Activated T-helper 1 cell treated with anti-CD3 and anti-CD28 coated beads, Interleukin-2, amount 50 U/mL, for 16 hours (primary cell): Measurements from ENCODE around the gene EDC3.
"Not testable (repeated sequence)": the region's sequence is repeated elsewhere in the genome, so short reads cannot be mapped to it uniquely, and the experiment has no call there.

Experiments
- DNase-seq, 2 donors: peaks; one replicate each; pipeline ENCODE4 v3.0.0-alpha.2; 2020; ENCODE audit warnings: low read depth in 1 of 2, low spot score in 1 of 2

The EDC3 gene

DNA sequence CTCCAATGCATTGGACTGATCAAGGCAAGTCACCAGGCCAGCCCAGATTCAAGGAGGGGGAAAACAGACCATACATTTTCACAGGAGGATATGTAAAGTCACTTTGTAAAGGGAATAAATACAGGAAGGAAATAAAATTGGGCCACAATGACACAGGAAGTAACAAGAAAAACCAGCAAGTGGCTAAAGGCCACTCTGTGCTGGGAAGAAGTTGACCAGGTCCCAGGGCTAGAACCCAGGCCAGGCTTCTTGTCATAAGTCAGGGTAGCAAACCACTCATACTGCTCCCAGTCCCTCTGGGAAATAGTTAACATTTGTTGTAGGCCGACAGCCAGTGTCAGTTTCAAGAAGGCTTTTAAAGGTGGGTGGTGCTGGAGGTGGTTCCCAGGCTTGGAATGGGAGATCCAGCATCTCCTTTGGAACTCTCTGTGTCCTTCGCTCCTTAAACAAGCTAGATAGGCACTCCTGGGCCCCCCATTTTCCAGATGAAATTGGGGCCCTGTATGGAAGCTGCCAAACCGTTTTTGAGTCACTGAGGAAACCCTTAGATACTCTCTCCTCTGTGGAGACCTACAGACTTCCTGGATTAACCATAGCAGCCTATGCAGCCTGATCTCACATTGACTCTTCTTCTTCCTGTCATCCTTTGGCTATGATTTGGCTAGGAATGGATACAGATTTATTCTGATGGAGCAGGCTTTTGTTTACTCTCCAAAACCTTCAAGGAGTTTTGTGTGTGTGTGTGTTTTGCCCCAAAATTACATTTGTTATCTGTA, 14.7 kb upstream of the EDC3 start:
- no peak for DNase-seq

- no peak for DNase-seq
These were observed 14.1 kb upstream of the EDC3 start for GRCh38 chr15:74709892-74710291.

DNA sequence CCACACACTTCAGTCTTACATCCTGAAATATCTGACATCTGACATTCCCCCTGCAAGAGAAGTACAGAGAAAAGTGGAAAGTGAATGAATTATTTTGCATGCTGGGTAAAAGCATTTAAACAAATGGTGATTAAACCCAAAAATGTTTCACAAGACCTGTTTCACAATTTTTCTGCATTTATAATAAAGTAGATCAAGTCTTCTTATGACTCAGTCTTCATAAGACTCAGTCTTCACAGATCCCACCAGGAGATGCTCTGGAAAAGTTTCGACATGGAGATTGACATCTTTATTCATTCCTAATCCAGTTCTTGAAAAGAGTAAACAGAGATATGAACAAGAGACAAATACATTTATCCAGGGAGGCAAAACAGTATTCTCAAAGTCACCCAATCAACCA, 13.2 kb upstream of the EDC3 start:
- no peak for DNase-seq

- no peak for DNase-seq
These were observed 984 bp upstream of the EDC3 start for GRCh38 chr15:74696808-74697207.

DNA sequence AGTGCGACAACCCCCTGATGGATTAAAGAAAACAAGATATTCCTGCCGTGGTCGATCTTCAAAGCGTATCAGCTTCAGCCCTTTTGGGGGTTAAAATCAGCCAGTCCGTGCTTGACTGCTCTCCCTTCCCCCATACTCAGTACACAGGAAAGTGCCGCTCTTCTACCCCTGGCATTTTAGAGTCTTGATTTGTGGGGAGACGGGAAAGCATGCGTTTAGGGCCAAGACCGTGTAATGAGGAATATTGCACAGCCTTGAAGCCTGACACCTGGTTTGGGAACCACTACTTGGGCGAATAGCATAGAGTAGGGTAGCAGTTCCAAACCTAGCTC, 540 bp upstream of the EDC3 start:
- DNase-seq, result no peak

- no peak for DNase-seq
These were observed 3.5 kb downstream of the EDC3 start for GRCh38 chr15:74692327-74692726.

GRCh38 chr15:74683758-74684157, 12.1 kb downstream of the EDC3 start:
- no peak for DNase-seq

DNA sequence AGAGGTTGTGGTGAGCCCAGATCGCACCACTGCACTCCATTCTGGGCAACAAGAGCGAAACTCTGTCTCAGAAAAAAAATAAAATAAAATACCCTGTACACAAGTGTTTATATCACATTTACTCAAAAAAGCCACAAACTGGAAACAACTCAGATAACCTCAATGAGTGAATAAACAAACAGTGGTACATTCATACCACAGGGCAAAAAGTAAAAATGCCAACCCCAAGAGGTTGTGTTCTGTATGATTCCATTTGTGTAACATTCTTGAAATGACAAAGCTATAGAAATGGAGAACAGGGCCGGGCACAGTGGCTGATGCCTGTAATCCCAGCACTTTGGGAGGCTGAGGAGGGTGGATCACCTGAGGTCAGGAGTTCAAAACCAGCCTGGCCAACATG, 12.9 kb downstream of the EDC3 start:
- DNase-seq, result no peak

DNA sequence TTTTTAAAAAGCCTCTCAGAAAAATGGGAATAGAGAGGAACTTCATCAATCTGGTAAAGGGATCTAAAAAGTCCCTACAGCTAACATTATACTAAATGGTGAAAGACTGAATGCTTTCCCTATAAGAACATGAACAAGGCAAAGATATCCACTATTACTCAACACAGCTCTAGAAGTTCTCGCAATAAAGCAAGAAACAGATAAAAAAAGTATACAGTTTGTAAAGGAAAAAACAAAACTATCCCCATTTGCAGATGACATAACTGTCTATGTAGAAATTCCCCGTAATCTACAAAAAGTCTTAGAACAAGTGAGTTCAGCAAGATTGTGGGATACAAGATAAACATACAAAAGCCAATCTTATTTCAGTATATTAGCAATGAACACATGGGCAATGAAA, 15.4 kb downstream of the EDC3 start:
- DNase-seq, result no peak

DNA sequence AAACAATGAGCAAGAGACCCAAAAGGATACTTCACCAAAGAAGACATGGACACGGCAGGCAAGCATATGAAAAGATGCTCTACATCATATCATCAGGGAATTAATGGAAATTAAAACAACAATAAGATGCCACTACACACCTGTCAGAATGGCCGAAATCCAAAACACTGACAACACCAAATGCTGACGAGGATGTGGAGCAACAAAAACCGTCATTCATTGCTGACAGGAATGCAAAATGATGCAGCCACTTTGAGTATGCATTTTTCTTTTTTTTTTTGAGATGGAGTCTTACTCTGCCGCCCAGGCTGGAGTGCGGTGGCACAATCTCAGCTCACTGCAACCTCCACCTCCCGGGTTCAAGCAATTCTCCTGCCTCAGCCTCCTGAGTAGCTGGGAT, 19.0 kb downstream of the EDC3 start:
- DNase-seq, result no peak

GRCh38 chr15:74674161-74674560, 21.7 kb downstream of the EDC3 start:
- no peak for DNase-seq

GRCh38 chr15:74669627-74670026, 26.2 kb downstream of the EDC3 start:
- no peak for DNase-seq

DNA sequence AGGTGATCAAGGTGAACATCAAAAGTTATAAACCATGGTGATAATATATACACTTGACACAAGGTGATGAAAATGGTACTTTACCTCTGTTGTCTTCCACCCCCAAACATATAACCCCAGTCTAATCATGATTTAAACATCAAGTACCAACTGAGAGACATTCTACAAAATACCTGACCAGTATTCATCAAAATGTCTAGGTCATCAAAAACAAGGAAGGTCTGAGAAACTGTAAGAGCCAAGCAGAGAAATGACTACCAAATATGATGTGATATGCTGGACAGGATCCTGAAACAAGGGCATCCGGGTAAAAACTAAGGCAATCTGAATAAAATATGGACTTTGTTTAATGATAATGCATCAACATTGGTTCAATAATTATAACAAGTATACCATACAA, 27.8 kb downstream of the EDC3 start:
- no peak for DNase-seq

DNA sequence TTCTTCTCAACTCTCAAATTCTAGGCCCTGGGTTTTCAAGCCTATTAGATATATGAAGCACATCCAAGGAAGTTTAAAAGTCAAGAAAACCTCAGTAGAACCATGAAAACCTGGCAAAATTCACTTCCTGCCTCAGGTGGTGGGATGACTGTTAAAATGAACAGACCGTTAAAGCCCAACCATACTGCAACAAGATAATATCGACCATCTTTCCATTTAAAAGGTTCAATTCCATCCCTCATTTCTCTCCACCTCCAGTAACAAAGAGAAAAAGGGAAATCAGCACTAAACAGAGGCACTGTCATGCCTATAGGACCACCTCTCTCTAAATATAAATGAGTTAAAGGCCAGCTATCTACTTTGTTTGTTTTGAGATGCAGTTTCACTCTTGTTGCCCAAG, 31.2 kb downstream of the EDC3 start:
- DNase-seq, result no peak

- DNase-seq, result no peak
These were observed 31.7 kb downstream of the EDC3 start for GRCh38 chr15:74664028-74664616.

- DNase-seq, result no peak
These were observed 32.4 kb downstream of the EDC3 start for GRCh38 chr15:74663303-74664027.

- DNase-seq, result no peak
These were observed 33.6 kb downstream of the EDC3 start for GRCh38 chr15:74662064-74662860.

DNA sequence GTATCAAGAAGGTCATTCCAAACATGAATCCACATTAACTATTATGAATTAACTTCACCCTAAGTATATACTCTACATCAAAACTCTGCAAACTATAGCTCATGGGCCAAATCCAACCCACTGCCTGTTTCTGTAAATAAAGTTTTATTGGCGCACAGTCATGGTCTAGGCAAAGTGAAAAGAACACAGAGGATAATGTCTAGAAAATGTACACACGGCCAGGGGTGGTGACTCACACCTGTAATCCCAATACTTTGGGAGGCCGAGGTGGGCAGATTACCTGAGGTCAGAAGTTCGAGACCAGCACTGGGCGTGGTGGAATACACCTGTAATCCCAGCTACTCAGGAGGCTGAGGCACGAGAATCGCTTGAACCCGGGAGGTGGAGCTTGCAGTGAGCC, 34.5 kb downstream of the EDC3 start:
- DNase-seq, result not testable (repeated sequence)

DNA sequence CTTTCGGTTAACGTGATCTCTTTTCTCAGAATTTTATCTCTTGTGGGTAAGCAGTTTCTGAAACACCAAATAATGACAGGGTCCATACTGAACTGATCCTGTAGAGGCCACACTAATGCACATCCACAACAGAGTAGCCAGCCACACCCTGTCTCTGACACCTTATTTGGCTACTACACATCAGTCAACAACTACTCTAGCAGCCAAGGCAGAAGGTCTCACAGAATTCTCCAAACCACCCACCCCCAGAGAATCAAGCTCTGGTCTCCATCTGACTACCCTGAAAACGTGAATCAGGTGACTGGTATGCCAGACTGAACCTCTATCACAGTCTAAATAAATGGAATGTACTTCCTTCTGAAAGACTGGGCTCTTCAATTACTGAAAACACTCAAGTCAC, 38.0 kb downstream of the EDC3 start:
- no peak for DNase-seq

- no peak for DNase-seq
These were observed 38.8 kb downstream of the EDC3 start for GRCh38 chr15:74656935-74657535.

- DNase-seq, result no peak
These were observed 40.4 kb downstream of the EDC3 start for GRCh38 chr15:74655424-74655823.
